ENCODE results near the gene RNF151. TPM values are rescaled to one million over a fixed set of nuclear protein-coding genes. Genes with fewer than 3 reads are reported as not detected.

RNF151 gene
- total RNA-seq, 2 donors from 2014 or later: not detected

DNA sequence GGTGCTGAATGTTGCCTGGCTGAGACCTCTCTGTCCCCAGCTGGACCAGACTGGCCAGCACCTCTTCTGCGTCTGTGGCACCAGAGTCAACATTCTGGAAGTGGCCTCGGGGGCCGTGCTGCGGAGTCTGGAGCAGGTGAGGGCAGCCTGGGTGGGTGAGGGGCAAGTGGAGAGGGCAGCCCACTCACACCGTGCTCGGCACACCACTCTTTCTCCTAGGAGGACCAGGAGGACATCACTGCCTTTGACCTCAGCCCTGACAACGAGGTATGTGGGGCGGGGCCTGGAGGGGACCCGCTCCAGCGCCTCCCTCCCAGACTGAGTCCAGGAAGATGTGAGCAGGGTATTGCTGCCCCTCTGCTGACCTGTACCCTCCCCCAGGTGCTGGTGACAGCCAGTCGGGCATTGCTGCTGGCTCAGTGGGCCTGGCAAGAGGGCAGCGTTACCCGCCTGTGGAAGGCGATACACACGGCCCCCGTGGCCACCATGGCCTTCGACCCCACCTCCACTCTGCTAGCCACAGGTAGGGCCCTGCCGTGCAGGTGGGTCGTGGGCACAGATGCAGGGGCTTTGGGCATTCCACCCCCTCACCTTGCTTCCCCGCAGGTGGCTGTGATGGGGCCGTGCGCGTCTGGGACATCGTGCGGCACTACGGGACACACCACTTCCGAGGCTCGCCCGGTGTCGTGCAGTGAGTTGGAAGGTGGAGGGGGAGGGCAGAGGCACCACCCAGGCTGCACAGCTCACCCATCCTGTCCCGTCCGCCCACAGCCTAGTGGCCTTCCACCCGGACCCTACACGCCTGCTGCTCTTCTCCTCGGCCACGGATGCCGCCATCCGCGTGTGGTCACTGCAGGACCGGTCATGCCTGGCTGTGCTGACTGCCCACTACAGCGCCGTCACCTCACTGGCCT, 7.8 kb downstream of the RNF151 start:
- DNase-seq (ENCODE audit: low spot score): no peak
- TF ChIP-seq CTCF (IDR thresholded peaks at IDR 0.05): no peak
- no peaks in the 10 kb centered on the region for H3K9me3 ChIP-seq
- H3K36me3 ChIP-seq: peaks cover 47% of the 10 kb centered on the region
- no peak overlapping the region for H3K27ac ChIP-seq
- peaks cover 3 to 7% of the 10 kb centered on the region in 2 donors for H3K27me3 ChIP-seq
- H3K4me3 ChIP-seq: no peak overlapping the region
- H3K4me1 ChIP-seq: peaks cover 0 to 34% of the 10 kb centered on the region in 2 donors

DNA sequence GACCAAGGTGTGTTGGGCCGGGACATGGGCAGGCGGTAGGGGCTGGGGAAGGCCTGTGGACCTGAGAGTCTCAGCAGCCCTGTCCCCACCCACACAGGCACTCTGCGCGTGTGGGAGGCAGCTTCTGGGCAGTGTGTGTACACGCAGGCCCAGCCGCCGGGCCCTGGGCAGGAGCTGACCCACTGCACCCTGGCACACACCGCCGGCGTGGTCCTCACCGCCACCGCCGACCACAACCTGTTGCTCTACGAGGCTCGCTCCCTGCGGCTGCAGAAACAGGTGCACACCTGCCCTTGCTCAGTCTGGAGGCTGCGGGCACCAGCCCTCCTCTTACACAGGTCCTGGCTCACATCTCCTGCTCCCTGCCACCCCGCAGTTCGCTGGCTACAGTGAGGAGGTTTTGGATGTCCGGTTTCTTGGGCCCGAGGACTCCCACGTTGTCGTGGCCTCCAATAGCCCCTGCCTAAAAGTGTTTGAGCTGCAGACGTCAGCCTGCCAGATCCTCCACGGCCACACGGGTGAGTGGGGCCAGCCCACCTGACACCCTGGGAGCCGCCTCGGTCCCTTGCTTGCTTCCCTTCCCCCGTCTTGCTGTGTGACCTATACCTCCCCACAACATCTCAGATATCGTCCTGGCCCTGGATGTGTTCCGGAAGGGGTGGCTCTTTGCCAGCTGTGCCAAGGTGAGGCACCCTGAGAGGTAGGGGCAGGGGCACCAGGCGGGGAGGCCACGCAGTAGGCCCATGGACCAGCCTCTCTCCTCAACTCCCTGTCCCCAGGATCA, 9.0 kb downstream of the RNF151 start:
- Histone ChIP-seq H3K9me3 (no peaks in the 10 kb centered on the region), H3K4me1 (peaks cover 0 to 44% of the 10 kb centered on the region in 2 donors), H3K4me3 (no peak overlapping the region), H3K27me3 (peaks cover 7% of the 10 kb centered on the region in 2 donors), H3K27ac (no peak overlapping the region), H3K36me3 (peaks cover 47% of the 10 kb centered on the region)
- DNase-seq (ENCODE audit: low spot score): no peak
- no peak for TF ChIP-seq CTCF (IDR thresholded peaks at IDR 0.05)

DNA sequence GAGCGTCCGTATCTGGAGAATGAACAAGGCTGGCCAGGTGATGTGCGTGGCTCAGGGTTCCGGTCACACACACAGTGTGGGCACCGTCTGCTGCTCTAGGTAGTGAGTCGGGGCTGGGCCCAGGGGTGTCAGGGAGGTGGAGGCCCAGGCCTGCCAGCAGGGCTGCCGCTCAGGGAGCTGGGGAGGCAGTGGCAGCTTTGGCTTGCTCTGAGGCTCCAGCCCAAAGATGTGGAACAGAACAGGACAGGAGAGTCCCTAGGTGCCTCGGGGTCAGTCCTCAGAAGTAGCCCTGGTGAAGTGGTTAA, 9.5 kb downstream of the RNF151 start:
- peaks cover 0 to 41% of the 10 kb centered on the region in 2 donors for H3K4me1 ChIP-seq
- DNase-seq (ENCODE audit: low spot score): no peak
- H3K9me3 ChIP-seq: no peaks in the 10 kb centered on the region
- H3K27ac ChIP-seq: no peak overlapping the region
- H3K27me3 ChIP-seq: peaks cover 7 to 9% of the 10 kb centered on the region in 2 donors
- H3K36me3 ChIP-seq: peaks cover 47% of the 10 kb centered on the region
- H3K4me3 ChIP-seq: no peak overlapping the region
- TF ChIP-seq CTCF (IDR thresholded peaks at IDR 0.05): no peak

GRCh38 chr16:1976951-1977874, 10.6 kb downstream of the RNF151 start:
- H3K36me3 ChIP-seq: peaks cover 47% of the 10 kb centered on the region
- TF ChIP-seq CTCF (IDR thresholded peaks at IDR 0.05): no peak
- H3K9me3 ChIP-seq: no peaks in the 10 kb centered on the region
- DNase-seq (ENCODE audit: low spot score): no peak
- H3K27ac ChIP-seq: no peak overlapping the region
- peaks cover 7 to 9% of the 10 kb centered on the region in 2 donors for H3K27me3 ChIP-seq
- H3K4me1 ChIP-seq: peaks cover 0 to 37% of the 10 kb centered on the region in 2 donors
- H3K4me3 ChIP-seq: no peak overlapping the region

GRCh38 chr16:1977875-1978268, 11.2 kb downstream of the RNF151 start:
- no peak overlapping the region for H3K4me3 ChIP-seq
- no peak for TF ChIP-seq CTCF (IDR thresholded peaks at IDR 0.05)
- H3K4me1 ChIP-seq: peaks cover 0 to 31% of the 10 kb centered on the region in 2 donors
- DNase-seq (ENCODE audit: low spot score): no peak
- H3K36me3 ChIP-seq: peaks cover 47% of the 10 kb centered on the region
- no peaks in the 10 kb centered on the region for H3K9me3 ChIP-seq
- H3K27ac ChIP-seq: no peak overlapping the region
- peaks cover 7 to 9% of the 10 kb centered on the region in 2 donors for H3K27me3 ChIP-seq

All from right atrium auricular region (tissue), 2 donors.